OCI-LY3 (cell line): ENCODE data around the gene BZW1.

Experiments
- H2AFZ ChIP-seq: fragments of 200-600, 300-600 bp; shearing (Covaris generic); 2 replicates; pipeline ENCODE4 v1.6.0; 2014; ENCODE audit warnings: antibody characterized with exemption, low read depth, low read length
- H3K27ac ChIP-seq: fragments of 200-600, 300-600 bp; sonication (generic); 2 replicates; pipeline ENCODE4 v1.5.1; 2014; ENCODE audit warnings: mild to moderate bottlenecking, low read length, moderate library complexity, mixed read lengths
- H3K27me3 ChIP-seq: fragments of 200-600, 300-600 bp; sonication (generic); 2 replicates; pipeline ENCODE4 v1.6.1; 2014; ENCODE audit warnings: low read depth, low read length, mixed read lengths
- H3K36me3 ChIP-seq: fragments of 200-600, 300-600 bp; sonication (generic); replicated peaks from 2 replicates; pipeline ENCODE3; 2014; ENCODE audit warnings: low read depth, low read length, mixed read lengths
- H3K4me1 ChIP-seq: fragments of 300-600, 200-600 bp; sonication (generic); 2 replicates; pipeline ENCODE4 v1.6.1; 2014; ENCODE audit warnings: low read length, mixed read lengths
- H3K4me2 ChIP-seq: fragments of 200-600, 300-600 bp; sonication (generic); 2 replicates; pipeline ENCODE4 v1.6.1; 2014; ENCODE audit warnings: low read length, mixed read lengths
- H3K4me3 ChIP-seq: fragments of 300-600, 200-600 bp; sonication (generic); 2 replicates; pipeline ENCODE4 v1.5.1; 2014; ENCODE audit warnings: antibody characterized with exemption, mild to moderate bottlenecking, low read length, moderate library complexity
- H3K79me2 ChIP-seq: fragments of 300-600, 200-600 bp; shearing (Covaris generic); 2 replicates; pipeline ENCODE4 v1.6.1; 2014; ENCODE audit warnings: mild to moderate bottlenecking, low read length, mixed read lengths
- H3K9ac ChIP-seq: fragments of 300-600, 200-600 bp; shearing (Covaris generic); 2 replicates; pipeline ENCODE4 v1.6.0; 2014; ENCODE audit warnings: mild to moderate bottlenecking, low read length, moderate library complexity
- H3K9me3 ChIP-seq: fragments of 200-600, 300-600 bp; shearing (Covaris generic); 2 replicates; pipeline ENCODE4 v1.6.1; 2014; ENCODE audit warnings: low read length, mixed read lengths; ENCODE audit not compliant: insufficient read depth
- H4K20me1 ChIP-seq: fragments of 200-600, 300-600 bp; sonication (generic); 2 replicates; pipeline ENCODE4 v1.6.1; 2016; ENCODE audit warnings: low read length, mixed read lengths; ENCODE audit not compliant: insufficient read depth
- EZH2phosphoT487 ChIP-seq: fragments of 200-600 bp; shearing (Covaris generic); IDR thresholded peaks from 2 replicates; pipeline ENCODE4 v1.6.1; 2018; ENCODE audit warnings: antibody characterized with exemption, mixed run types, low read depth
- TF ChIP-seq, protein P1 (sequence below): fragments of 200-600, 300-600 bp; sonication (generic); IDR thresholded peaks from 2 replicates; pipeline ENCODE4 v1.5.1; 2014; ENCODE audit warnings: antibody characterized with exemption, low read length, low read depth

The BZW1 gene

DNA sequence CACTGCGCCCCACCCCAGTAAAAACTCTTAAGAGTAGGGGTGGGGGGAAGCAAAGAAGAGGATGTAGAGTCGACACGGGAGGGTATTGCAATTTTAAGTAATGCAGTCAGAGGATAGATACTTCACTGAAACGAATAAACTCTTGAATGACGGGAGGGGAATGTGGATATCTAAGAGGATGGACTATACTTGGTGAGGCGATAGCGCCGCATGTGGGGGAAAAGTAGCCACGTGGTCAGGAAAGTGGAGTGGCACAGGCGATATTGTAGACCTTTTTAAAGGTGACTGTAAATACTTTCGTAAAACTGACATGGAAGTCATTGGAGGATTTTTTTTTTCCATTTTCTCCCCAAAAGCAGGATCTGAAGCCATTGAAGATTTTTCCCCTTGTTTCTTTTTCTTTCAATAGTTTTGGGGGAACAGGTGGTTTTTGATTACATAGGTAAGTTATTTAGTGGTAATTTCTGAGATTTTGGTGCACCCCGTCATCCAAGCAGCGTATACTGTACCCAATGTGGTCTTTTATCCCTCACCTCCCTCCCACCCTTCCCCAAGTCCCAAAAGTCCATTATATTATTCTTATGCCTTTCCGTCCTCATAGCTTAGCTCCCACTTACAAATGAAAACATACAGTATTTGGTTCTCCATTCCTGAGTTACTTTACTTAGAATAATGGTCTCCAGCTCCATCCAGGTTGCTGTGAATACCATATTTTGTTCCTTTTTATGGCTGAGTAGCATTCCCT lies 39.0 kb downstream of the BZW1 start:
- TF ChIP-seq, protein P1, sequence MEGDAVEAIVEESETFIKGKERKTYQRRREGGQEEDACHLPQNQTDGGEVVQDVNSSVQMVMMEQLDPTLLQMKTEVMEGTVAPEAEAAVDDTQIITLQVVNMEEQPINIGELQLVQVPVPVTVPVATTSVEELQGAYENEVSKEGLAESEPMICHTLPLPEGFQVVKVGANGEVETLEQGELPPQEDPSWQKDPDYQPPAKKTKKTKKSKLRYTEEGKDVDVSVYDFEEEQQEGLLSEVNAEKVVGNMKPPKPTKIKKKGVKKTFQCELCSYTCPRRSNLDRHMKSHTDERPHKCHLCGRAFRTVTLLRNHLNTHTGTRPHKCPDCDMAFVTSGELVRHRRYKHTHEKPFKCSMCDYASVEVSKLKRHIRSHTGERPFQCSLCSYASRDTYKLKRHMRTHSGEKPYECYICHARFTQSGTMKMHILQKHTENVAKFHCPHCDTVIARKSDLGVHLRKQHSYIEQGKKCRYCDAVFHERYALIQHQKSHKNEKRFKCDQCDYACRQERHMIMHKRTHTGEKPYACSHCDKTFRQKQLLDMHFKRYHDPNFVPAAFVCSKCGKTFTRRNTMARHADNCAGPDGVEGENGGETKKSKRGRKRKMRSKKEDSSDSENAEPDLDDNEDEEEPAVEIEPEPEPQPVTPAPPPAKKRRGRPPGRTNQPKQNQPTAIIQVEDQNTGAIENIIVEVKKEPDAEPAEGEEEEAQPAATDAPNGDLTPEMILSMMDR, result no peak
- no peak for TF ChIP-seq EZH2phosphoT487
- Histone ChIP-seq H3K9ac (no peak overlapping the region), H3K27me3 (no peaks in the 10 kb centered on the region), H3K4me1 (no peaks in the 10 kb centered on the region), H2AFZ (no peak overlapping the region), H3K79me2 (no peaks in the 10 kb centered on the region), H4K20me1 (peaks cover 9% of the 10 kb centered on the region; the same call in 1 of the 2 replicates), H3K9me3 (no peaks in the 10 kb centered on the region), H3K4me2 (no peak overlapping the region), H3K4me3 (no peak overlapping the region), H3K27ac (no peak overlapping the region), H3K36me3 (peaks cover 38% of the 10 kb centered on the region)

DNA sequence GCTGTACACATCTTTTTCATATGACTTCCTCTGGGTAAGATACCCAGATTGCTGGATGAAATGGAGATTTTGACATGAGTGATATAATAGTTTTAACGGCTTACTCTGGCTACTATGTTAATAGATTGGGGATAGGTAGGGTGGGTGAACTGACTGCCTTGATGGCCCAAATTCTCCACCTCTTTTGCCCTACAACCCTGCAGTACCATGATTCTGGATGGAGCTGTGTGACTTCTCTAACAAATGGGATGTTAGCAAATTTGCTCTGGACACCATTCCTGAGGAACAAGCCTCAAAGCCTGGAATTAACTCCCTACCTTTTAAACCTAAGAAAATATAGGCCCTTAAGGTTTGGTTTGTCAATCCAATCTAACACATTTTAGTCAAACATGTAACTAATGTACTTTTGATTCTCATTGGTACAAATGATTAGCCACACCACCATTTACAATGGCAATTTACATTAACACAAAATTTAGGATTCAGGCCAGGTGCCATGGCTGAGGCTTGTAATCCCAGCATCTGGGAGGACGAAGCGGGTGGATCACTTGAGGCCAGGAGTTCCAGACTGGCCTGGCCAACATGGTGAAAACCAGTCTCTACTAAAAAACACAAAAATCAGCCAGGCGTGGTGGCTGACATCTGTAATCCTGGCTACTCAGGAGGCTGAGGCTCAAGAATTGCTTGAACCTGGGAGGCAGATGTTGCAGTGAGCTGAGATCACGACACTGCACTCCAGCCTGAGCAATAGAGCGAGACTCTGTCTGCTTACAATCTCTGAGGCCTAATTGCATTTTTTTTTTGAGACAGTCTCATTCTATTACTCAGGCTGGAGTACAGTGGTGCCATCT lies 39.9 kb downstream of the BZW1 start:
- H4K20me1 ChIP-seq, result peaks cover 9% of the 10 kb centered on the region; the same call in 1 of the 2 replicates

DNA sequence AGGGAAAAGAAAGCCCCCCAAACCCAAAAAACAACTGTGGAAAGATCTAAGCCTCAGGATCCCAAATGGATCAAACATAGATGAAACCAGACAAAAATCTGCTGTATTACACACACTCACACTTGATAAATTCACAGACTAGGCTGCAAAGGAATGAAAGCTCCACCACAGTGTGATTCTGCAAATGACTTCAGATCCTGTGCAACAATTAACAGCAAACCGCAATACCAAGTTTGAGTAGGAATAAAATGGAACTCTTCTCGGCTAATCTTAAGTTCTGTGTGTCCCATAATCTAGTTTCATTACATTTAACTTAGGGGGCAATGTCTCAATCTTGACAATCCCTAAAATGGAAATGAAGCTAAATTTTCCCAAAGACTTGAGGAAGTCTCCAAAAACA lies 40.9 kb downstream of the BZW1 start:
- peaks cover 14% of the 10 kb centered on the region for H4K20me1 ChIP-seq

More for the DNA sequence above, 39.9 kb downstream of the BZW1 start:
- Histone ChIP-seq H3K27me3 (no peaks in the 10 kb centered on the region), H3K4me3 (no peak overlapping the region), H3K79me2 (peaks cover 2% of the 10 kb centered on the region; the same call in 1 of the 2 replicates), H3K4me2 (no peak overlapping the region), H3K36me3 (peaks cover 44% of the 10 kb centered on the region), H3K27ac (no peak overlapping the region), H3K4me1 (no peaks in the 10 kb centered on the region), H3K9me3 (no peaks in the 10 kb centered on the region), H3K9ac (no peak overlapping the region), H2AFZ (no peak overlapping the region)
- TF ChIP-seq, protein P1, result no peak
- no peak for TF ChIP-seq EZH2phosphoT487

DNA sequence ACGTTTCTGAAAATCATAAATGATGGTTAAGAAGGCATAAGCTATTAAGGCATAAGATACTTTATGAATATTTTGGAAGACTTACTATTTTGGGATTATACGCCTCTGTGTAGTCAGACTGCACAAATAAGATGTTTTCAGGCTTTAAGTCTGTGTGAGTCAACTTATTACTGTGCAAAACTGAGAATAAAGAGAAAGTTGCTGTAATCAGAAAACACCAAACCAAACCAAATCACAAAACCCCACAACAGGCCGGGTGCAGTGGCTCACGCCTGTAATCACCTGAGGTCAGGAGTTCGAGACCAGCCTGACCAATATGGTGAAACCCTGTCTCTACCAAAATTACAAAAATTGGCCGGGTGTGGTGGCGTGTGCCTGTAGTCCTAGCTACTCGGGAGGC lies 45.1 kb downstream of the BZW1 start:
- H3K9me3 ChIP-seq, result no peaks in the 10 kb centered on the region
- no peaks in the 10 kb centered on the region for H3K27me3 ChIP-seq
- H3K4me1 ChIP-seq, result peaks cover 10% of the 10 kb centered on the region
- H3K9ac ChIP-seq, result no peak overlapping the region
- H3K4me2 ChIP-seq, result no peak overlapping the region
- H3K4me3 ChIP-seq, result no peak overlapping the region
- H4K20me1 ChIP-seq, result peaks cover 41% of the 10 kb centered on the region
- no peak overlapping the region for H2AFZ ChIP-seq
- no peak overlapping the region for H3K27ac ChIP-seq
- peaks cover 53% of the 10 kb centered on the region for H3K79me2 ChIP-seq
- H3K36me3 ChIP-seq, result peaks cover 88% of the 10 kb centered on the region
- TF ChIP-seq, protein P1, result no peak
- TF ChIP-seq EZH2phosphoT487, result no peak

More for the DNA sequence above, 40.9 kb downstream of the BZW1 start:
- H3K27me3 ChIP-seq, result no peaks in the 10 kb centered on the region
- H2AFZ ChIP-seq, result no peak overlapping the region
- H3K4me3 ChIP-seq, result no peak overlapping the region
- H3K9me3 ChIP-seq, result no peaks in the 10 kb centered on the region
- no peak overlapping the region for H3K27ac ChIP-seq
- H3K9ac ChIP-seq, result no peak overlapping the region
- H3K79me2 ChIP-seq, result peaks cover 11% of the 10 kb centered on the region
- TF ChIP-seq EZH2phosphoT487, result no peak
- peaks cover 54% of the 10 kb centered on the region for H3K36me3 ChIP-seq
- H3K4me1 ChIP-seq, result no peaks in the 10 kb centered on the region
- no peak overlapping the region for H3K4me2 ChIP-seq
